H1 (cell line): ENCODE data around the gene DPP4. TPM values are rescaled to one million over a fixed set of nuclear protein-coding genes. Genes with fewer than 3 reads are reported as not detected.

Experiments used
- CHD7 ChIP-seq: fragments of 300-600 bp; sonication (generic); IDR thresholded peaks from 2 replicates; pipeline ENCODE4 v1.7.1; 2012; ENCODE audit warnings: low read length, moderate library complexity, mild to moderate bottlenecking, inconsistent platforms; ENCODE audit not compliant: insufficient replicate concordance
- polyA plus RNA-seq, 7 experiments: library from polyadenylated mRNA; depleted of rRNA in 3 of 7; stranded (reverse) in 5 of 7; unstranded in 2 of 7; fragments of >200 nt in 5 of 7; fragments of 200-250 nt in 2 of 7; gene quantifications; 1 replicate in 5 of 7; 2 replicates in 1 of 7; 4 replicates in 1 of 7; pipeline versions ENCODE4 v1.2.1 to v1.2.3, GENCODE V29; 2011 to 2013; ENCODE audit warnings: missing spikeins in 2 of 7, mixed read lengths in 2 of 7
- total RNA-seq: library from RNA; stranded (reverse); fragmentation: NEBNext Ultra II Directional; extraction: Animal tissue kit (Norgen Biotek cat#: 25700); gene quantifications from 2 replicates; pipeline ENCODE4 v1.2.1, GENCODE V29; 2021

DPP4 gene
- total and polyA plus RNA-seq, 2 of the 8 experiments (the other 6 are each of a cell fraction or from before 2014, with no cell fraction given), result 1.3 to 3.1 TPM

DNA sequence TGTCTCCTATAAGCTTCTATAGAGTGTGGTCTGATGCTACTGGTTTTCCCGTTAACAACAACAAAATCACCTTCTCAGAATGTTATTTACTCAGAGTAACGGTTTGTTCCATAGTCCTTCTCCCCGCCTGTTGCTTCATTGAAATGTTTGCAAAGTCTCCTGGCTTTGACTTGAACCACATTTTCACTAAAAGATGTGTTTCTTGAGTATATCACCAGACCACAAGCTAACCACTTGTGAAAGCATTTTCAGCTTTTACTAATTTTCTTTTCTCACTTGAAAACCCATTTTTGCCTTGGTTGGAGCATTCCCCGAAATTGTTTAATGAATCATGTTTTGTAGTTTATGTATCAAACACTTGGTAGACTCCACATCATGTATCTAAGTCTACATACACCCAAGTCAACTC lies 121.2 kb downstream of the DPP4 start (continued):
- TF ChIP-seq CHD7, result no peak
